Psoas muscle (tissue), 8 donors: ENCODE data around the gene ABTB1. TPM values are rescaled to one million over a fixed set of nuclear protein-coding genes. Genes with fewer than 3 reads are reported as not detected.

Experiments used
- ATAC-seq, 4 donors: fragments of 200-7000 bp; cut with Tn5 transposase; one replicate each; pipeline ENCODE4 v1.9.1; 2020; ENCODE audit warnings: moderate library complexity in 3 of 4, mild to moderate bottlenecking in 2 of 4
- DNase-seq, 2 donors: peaks; one replicate each; pipeline ENCODE4 v3.0.0-alpha.2; 2020
- H3K27ac ChIP-seq: fragments of 200-600 bp; one replicate; pipeline ENCODE4 v1.8.0; 2022
- H3K27me3 ChIP-seq, 3 donors: fragments of 200-600 bp in 1 of 3; one replicate each; pipeline versions ENCODE4 v1.6.1 to v1.8.0; 2013 to 2022; ENCODE audit warnings: low read length in 2 of 3, mild to moderate bottlenecking in 2 of 3, moderate library complexity in 1 of 3; ENCODE audit not compliant: insufficient read depth in 3 of 3
- H3K36me3 ChIP-seq, 2 donors: fragments of 200-600 bp in 1 of 2; one replicate each; pipeline versions ENCODE4 v1.6.1 to v1.8.0; 2013 to 2022; ENCODE audit warnings: low read depth in 1 of 2, mild to moderate bottlenecking in 1 of 2, moderate library complexity in 1 of 2; ENCODE audit not compliant: insufficient read depth in 1 of 2
- H3K4me1 ChIP-seq: fragments of 200-600 bp; one replicate; pipeline ENCODE4 v1.8.0; 2022
- H3K4me3 ChIP-seq: fragments of 200-600 bp; one replicate; pipeline ENCODE4 v1.8.0; 2022; ENCODE audit warnings: mild to moderate bottlenecking
- H3K9me3 ChIP-seq: fragments of 200-600 bp; one replicate; pipeline ENCODE4 v1.8.0; 2022
- CTCF ChIP-seq: fragments of 200-600 bp; IDR thresholded peaks from one replicate; pipeline ENCODE4 v1.8.0; 2022; ENCODE audit warnings: antibody characterized with exemption
- WGBS, 3 donors: extraction: QIAGEN DNeasy Blood & Tissue Kit; methylation state at CpG; one replicate each; pipeline versions ENCODE4 v1.1.6 to v1.1.7; 2013; 5-methylcytosine and 5-hydroxymethylcytosine counted together
- intact Hi-C, 2 donors: fragments of 100-400 bp; cut with DNase I; formaldehyde crosslinking; loops; one replicate each; pipeline versions ENCODE4 v1.11.0 to v1.14.2; 2022
- polyA plus RNA-seq, 3 donors: library from polyadenylated mRNA; stranded (reverse); fragments of 200-250 nt; gene quantifications; one replicate each; pipeline ENCODE4 v1.2.3, GENCODE V29; 2013
- total RNA-seq, 4 donors: library from RNA; stranded (reverse); fragmentation: NEBNext Ultra II Directional in 2 of 4; extraction: Animal tissue kit (Norgen Biotek cat#: 25700) in 2 of 4; gene quantifications; one replicate each; pipeline versions ENCODE4 v1.2.1 to v1.2.4, GENCODE V29; 2021 to 2023
- donor health status: healthy with polysubstance abuse.
- donor health status: DM: no; HTN: no; CAD: no; lungs with moderate emphysema.
- donor health status: Bipolar disorder and iron deficiency.
- donor health status: healthy.
- donor health status: DM: yes; HTN: yes; CAD: no.
- donor health status: DM: no; HTN: no; CAD: no.
- donor health status: DM: no; HTN: no; CAD: no.
- donor health status: DM: yes; HTN: yes; CAD: no.

ABTB1 gene
- total and polyA plus RNA-seq, 7 donors: 22.8 to 34.5 (median 30.1) TPM

- Histone ChIP-seq H3K27me3 (no peaks in the 10 kb centered on the region), H3K36me3 (peaks cover 0 to 22% of the 10 kb centered on the region in 2 donors), H3K4me3 (no peak overlapping the region), H3K27ac (peak overlapping the region; percentile 19), H3K9me3 (no peaks in the 10 kb centered on the region), H3K4me1 (peaks cover 25% of the 10 kb centered on the region)
- WGBS, 3 donors: 69 to 79% (median 71%) methylated on average over 10 of the region's 10 CpGs
- intact Hi-C loops: no loop called here
- TF ChIP-seq CTCF: no peak
- DNase-seq: no peak
- no peak for ATAC-seq
Observed at GRCh38 chr3:127714125-127714571, 41.4 kb downstream of the ABTB1 start.

GRCh38 chr3:127714866-127715265, 42.1 kb downstream of the ABTB1 start:
- 95 to 98% (median 95%) methylated on average over 5 of the region's 5 CpGs for WGBS, 3 donors
- intact Hi-C loops: no loop called here
- no peak for DNase-seq
- no peaks in the 10 kb centered on the region for H3K27me3 ChIP-seq
- peaks cover 22% of the 10 kb centered on the region for H3K4me1 ChIP-seq
- TF ChIP-seq CTCF: no peak
- H3K4me3 ChIP-seq: no peak overlapping the region
- peaks cover 0 to 28% of the 10 kb centered on the region in 2 donors for H3K36me3 ChIP-seq
- H3K27ac ChIP-seq: peak overlapping the region; percentile 31
- H3K9me3 ChIP-seq: no peaks in the 10 kb centered on the region
- no peak for ATAC-seq

- DNase-seq (no peak), ATAC-seq (no peak)
- Histone ChIP-seq H3K36me3 (peaks cover 0 to 30% of the 10 kb centered on the region in 2 donors), H3K9me3 (no peaks in the 10 kb centered on the region), H3K27ac (peak overlapping the region; percentile 31), H3K4me3 (no peak overlapping the region), H3K27me3 (no peaks in the 10 kb centered on the region), H3K4me1 (peaks cover 15% of the 10 kb centered on the region)
- 61 to 70% (median 67%) methylated on average over 8 of the region's 8 CpGs for whole genome bisulfite sequencing, 3 donors
- intact Hi-C loops: no loop called here
- TF ChIP-seq CTCF: no peak
Observed at GRCh38 chr3:127715532-127715931, 42.8 kb downstream of the ABTB1 start.

- ATAC-seq (no peak), DNase-seq (no peak)
- 81 to 88% (median 84%) methylated on average over 6 of the region's 6 CpGs for WGBS, 3 donors
- peaks cover 11% of the 10 kb centered on the region for H3K4me1 ChIP-seq
- H3K27ac ChIP-seq: no peak overlapping the region
- intact Hi-C loops: no loop called here
- no peaks in the 10 kb centered on the region for H3K9me3 ChIP-seq
- no peaks in the 10 kb centered on the region for H3K27me3 ChIP-seq
- TF ChIP-seq CTCF: no peak
- peaks cover 0 to 37% of the 10 kb centered on the region in 2 donors for H3K36me3 ChIP-seq
- no peak overlapping the region for H3K4me3 ChIP-seq
Observed at GRCh38 chr3:127716384-127716783, 43.6 kb downstream of the ABTB1 start.
